ENCODE data around the gene SENP1.
"Not testable (repeated sequence)": the region's sequence is repeated elsewhere in the genome, so short reads cannot be mapped to it uniquely, and the experiment has no call there.

SENP1 gene

GRCh38 chr12:48105867-48106680 is at the start of gene SENP1:
SENP1 (minus strand) TSS chr12:48106079; CDS start chr12:48101472, 4,607 bp downstream.
- DNase-seq = peak; percentile 84

- DNase-seq = no peak
Observed at GRCh38 chr12:48151103-48151771, 45.4 kb upstream of the SENP1 start.

GRCh38 chr12:48145981-48146380 is 40.1 kb upstream of the SENP1 start:
- no peak for DNase-seq

GRCh38 chr12:48143898-48144297 is 38.0 kb upstream of the SENP1 start:
- DNase-seq = no peak

- no peak for DNase-seq
Observed at GRCh38 chr12:48142818-48143674, 37.2 kb upstream of the SENP1 start.

GRCh38 chr12:48135027-48135426 is 29.1 kb upstream of the SENP1 start:
- no peak for DNase-seq

- no peak for DNase-seq
Observed at GRCh38 chr12:48132826-48133225, 26.9 kb upstream of the SENP1 start.

GRCh38 chr12:48131517-48131916 is 25.6 kb upstream of the SENP1 start:
- no peak for DNase-seq

- DNase-seq = no peak
Observed at GRCh38 chr12:48129376-48129775, 23.5 kb upstream of the SENP1 start.

GRCh38 chr12:48128800-48129199 is 22.9 kb upstream of the SENP1 start:
- no peak for DNase-seq

GRCh38 chr12:48126953-48127630 is 21.2 kb upstream of the SENP1 start:
- no peak for DNase-seq

GRCh38 chr12:48125985-48126384 is 20.1 kb upstream of the SENP1 start:
- DNase-seq = no peak

GRCh38 chr12:48125542-48125941 is 19.7 kb upstream of the SENP1 start:
- not testable (repeated sequence) for DNase-seq

- DNase-seq = no peak
Observed at GRCh38 chr12:48123169-48123568, 17.3 kb upstream of the SENP1 start.

- DNase-seq = no peak
Observed at GRCh38 chr12:48122065-48122834, 16.4 kb upstream of the SENP1 start.

- no peak for DNase-seq
Observed at GRCh38 chr12:48121522-48121921, 15.6 kb upstream of the SENP1 start.

GRCh38 chr12:48119834-48120195 is 13.9 kb upstream of the SENP1 start:
- DNase-seq = no peak

GRCh38 chr12:48119078-48119833 is 13.4 kb upstream of the SENP1 start, which contains the start of gene PFKM:
PFKM (plus strand) TSS chr12:48119364; CDS start chr12:48122775, 3,411 bp downstream.
- DNase-seq = peak; percentile 64

GRCh38 chr12:48118284-48118871 is 12.5 kb upstream of the SENP1 start:
- no peak for DNase-seq

- no peak for DNase-seq
Observed at GRCh38 chr12:48115957-48116356, 10.1 kb upstream of the SENP1 start.

- not testable (repeated sequence) for DNase-seq
Observed at GRCh38 chr12:48111312-48111693, 5.4 kb upstream of the SENP1 start.
